Measurements from ENCODE around the gene KCNH2.

GRCh38 chr7:150986099-150986512, 8.0 kb upstream of the KCNH2 start:
- TF ChIP-seq CTCF (conservative IDR thresholded peaks at IDR 0.05; ENCODE audit: low read depth in 2 of 2) (peak; percentile 70 to 86), POLR2AphosphoS5 (IDR thresholded peaks at IDR 0.05; ENCODE audit: low read depth) (no peak), CREB1 (CRISPR knock-in tag; IDR thresholded peaks at IDR 0.05; ENCODE audit: low read depth) (no peak), EZH2 (IDR thresholded peaks at IDR 0.05; ENCODE audit: low read depth, unreplicated experiment) (no peak)

Measured in GM23338 (cell line).